ENCODE results near the gene FNDC5. TPM values are rescaled to one million over a fixed set of nuclear protein-coding genes. Genes with fewer than 3 reads are reported as not detected.

Gene FNDC5
- total and polyA plus RNA-seq, 9 of the 15 experiments (the other 6 are each of a cell fraction or from before 2014, with no cell fraction given) = 0.06 to 2.1 (median 0.22) TPM

DNA sequence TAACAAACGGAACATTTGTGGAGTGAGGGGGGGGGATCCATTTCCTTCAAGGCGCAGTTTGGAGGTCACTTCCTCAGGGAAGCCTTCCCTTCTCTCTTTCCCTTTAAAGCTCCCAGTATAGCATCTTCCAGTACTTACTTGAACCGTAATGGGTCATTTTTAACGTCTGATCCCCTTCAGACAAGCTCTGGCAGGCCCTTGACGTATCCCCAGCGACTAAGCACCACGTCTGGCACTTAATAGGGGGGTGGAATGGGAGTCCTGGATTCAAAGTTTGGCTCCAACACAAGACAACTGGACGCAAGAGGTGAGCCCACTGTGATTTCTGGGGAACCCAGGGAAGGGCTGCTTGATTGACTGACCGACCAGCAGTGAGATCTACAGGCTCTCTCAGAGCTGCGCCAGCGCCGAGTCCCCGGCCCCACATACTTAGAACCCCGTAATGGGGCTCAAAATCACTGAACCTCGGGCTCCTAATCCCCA, 54.0 kb downstream of the FNDC5 start (continued):
- TF ChIP-seq, protein P1, sequence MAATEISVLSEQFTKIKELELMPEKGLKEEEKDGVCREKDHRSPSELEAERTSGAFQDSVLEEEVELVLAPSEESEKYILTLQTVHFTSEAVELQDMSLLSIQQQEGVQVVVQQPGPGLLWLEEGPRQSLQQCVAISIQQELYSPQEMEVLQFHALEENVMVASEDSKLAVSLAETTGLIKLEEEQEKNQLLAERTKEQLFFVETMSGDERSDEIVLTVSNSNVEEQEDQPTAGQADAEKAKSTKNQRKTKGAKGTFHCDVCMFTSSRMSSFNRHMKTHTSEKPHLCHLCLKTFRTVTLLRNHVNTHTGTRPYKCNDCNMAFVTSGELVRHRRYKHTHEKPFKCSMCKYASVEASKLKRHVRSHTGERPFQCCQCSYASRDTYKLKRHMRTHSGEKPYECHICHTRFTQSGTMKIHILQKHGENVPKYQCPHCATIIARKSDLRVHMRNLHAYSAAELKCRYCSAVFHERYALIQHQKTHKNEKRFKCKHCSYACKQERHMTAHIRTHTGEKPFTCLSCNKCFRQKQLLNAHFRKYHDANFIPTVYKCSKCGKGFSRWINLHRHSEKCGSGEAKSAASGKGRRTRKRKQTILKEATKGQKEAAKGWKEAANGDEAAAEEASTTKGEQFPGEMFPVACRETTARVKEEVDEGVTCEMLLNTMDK (IDR thresholded peaks at IDR 0.05; ENCODE audit: borderline replicate concordance, insufficient read depth, low read depth, low read length, poor library complexity, severe bottlenecking) = no peak
- TF ChIP-seq ZNF24 (IDR thresholded peaks at IDR 0.05) (no peak), HNRNPK (IDR thresholded peaks at IDR 0.05; ENCODE audit: low read depth, low read length, poor library complexity, severe bottlenecking) (no peak), MTA3 (IDR thresholded peaks at IDR 0.05; ENCODE audit: borderline replicate concordance) (no peak), DACH1 (IDR thresholded peaks at IDR 0.05; ENCODE audit: partially characterized antibody) (no peak), SIRT6 (IDR thresholded peaks at IDR 0.05; ENCODE audit: low read depth, low read length) (no peak), ESRRA (IDR thresholded peaks at IDR 0.05; ENCODE audit: borderline replicate concordance, low read depth) (no peak), GATA2 (CRISPR knock-in tag; IDR thresholded peaks at IDR 0.05) (no peak), ZFP36 (IDR thresholded peaks at IDR 0.05; ENCODE audit: low read depth, low read length, partially characterized antibody) (peak; percentile 87), GABPA (tag; conservative IDR thresholded peaks at IDR 0.05; ENCODE audit: low read depth) (no peak), CHD1 (IDR thresholded peaks at IDR 0.05; ENCODE audit: low read length) (peak; percentile 74), TCFL5 (CRISPR knock-in tag; conservative IDR thresholded peaks at IDR 0.05) (no peak), ZSCAN29 (IDR thresholded peaks at IDR 0.05) (no peak), HNRNPLL (IDR thresholded peaks at IDR 0.05; ENCODE audit: low read depth, low read length, poor library complexity, severe bottlenecking) (no peak), DNMT1 (IDR thresholded peaks at IDR 0.05) (no peak), TOE1 (IDR thresholded peaks at IDR 0.05; ENCODE audit: borderline replicate concordance) (no peak), TOE1 (CRISPR knock-in tag; IDR thresholded peaks at IDR 0.05; ENCODE audit: borderline replicate concordance, low read depth) (no peak)
- TF ChIP-seq, protein P2, sequence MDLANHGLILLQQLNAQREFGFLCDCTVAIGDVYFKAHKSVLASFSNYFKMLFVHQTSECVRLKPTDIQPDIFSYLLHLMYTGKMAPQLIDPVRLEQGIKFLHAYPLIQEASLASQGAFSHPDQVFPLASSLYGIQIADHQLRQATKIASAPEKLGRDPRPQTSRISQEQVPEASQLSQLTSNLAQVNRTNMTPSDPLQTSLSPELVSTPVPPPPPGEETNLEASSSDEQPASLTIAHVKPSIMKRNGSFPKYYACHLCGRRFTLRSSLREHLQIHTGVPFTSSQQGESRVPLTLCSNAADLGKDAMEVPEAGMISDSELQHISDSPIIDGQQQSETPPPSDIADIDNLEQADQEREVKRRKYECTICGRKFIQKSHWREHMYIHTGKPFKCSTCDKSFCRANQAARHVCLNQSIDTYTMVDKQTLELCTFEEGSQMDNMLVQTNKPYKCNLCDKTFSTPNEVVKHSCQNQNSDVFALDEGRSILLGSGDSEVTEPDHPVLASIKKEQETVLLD (IDR thresholded peaks at IDR 0.05) = no peak
- TF ChIP-seq, protein P3, sequence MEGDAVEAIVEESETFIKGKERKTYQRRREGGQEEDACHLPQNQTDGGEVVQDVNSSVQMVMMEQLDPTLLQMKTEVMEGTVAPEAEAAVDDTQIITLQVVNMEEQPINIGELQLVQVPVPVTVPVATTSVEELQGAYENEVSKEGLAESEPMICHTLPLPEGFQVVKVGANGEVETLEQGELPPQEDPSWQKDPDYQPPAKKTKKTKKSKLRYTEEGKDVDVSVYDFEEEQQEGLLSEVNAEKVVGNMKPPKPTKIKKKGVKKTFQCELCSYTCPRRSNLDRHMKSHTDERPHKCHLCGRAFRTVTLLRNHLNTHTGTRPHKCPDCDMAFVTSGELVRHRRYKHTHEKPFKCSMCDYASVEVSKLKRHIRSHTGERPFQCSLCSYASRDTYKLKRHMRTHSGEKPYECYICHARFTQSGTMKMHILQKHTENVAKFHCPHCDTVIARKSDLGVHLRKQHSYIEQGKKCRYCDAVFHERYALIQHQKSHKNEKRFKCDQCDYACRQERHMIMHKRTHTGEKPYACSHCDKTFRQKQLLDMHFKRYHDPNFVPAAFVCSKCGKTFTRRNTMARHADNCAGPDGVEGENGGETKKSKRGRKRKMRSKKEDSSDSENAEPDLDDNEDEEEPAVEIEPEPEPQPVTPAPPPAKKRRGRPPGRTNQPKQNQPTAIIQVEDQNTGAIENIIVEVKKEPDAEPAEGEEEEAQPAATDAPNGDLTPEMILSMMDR (IDR thresholded peaks at IDR 0.05 in 2 of 3, conservative IDR thresholded peaks at IDR 0.05 in 1 of 3; ENCODE audit: insufficient read depth in 2 of 3, low read depth in 1 of 3, low read length in 3 of 3) = no peak
- TF ChIP-seq, protein P4, sequence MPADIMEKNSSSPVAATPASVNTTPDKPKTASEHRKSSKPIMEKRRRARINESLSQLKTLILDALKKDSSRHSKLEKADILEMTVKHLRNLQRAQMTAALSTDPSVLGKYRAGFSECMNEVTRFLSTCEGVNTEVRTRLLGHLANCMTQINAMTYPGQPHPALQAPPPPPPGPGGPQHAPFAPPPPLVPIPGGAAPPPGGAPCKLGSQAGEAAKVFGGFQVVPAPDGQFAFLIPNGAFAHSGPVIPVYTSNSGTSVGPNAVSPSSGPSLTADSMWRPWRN (IDR thresholded peaks at IDR 0.05; ENCODE audit: low read depth) = no peak
- TF ChIP-seq, protein P5, sequence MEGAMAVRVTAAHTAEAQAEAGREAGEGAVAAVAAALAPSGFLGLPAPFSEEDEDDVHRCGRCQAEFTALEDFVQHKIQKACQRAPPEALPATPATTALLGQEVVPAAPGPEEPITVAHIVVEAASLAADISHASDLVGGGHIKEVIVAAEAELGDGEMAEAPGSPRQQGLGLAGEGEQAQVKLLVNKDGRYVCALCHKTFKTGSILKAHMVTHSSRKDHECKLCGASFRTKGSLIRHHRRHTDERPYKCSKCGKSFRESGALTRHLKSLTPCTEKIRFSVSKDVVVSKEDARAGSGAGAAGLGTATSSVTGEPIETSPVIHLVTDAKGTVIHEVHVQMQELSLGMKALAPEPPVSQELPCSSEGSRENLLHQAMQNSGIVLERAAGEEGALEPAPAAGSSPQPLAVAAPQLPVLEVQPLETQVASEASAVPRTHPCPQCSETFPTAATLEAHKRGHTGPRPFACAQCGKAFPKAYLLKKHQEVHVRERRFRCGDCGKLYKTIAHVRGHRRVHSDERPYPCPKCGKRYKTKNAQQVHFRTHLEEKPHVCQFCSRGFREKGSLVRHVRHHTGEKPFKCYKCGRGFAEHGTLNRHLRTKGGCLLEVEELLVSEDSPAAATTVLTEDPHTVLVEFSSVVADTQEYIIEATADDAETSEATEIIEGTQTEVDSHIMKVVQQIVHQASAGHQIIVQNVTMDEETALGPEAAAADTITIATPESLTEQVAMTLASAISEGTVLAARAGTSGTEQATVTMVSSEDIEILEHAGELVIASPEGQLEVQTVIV (CRISPR knock-in tag; IDR thresholded peaks at IDR 0.05; ENCODE audit: borderline replicate concordance) = no peak

Measured in K562 (cell line).